H1 (cell line): ENCODE measurements around the gene RFX5. TPM values are rescaled to one million over a fixed set of nuclear protein-coding genes. Genes with fewer than 3 reads are reported as not detected.

Experiments used
- FOSL1 ChIP-seq: IDR thresholded peaks from 2 replicates; pipeline ENCODE4 v1.6.1; 2011; ENCODE audit warnings: mild to moderate bottlenecking, low read depth, low read length, moderate library complexity; ENCODE audit not compliant: insufficient read depth
- MAX ChIP-seq: IDR thresholded peaks from 2 replicates; pipeline ENCODE4 v1.6.1; 2012; ENCODE audit warnings: inconsistent platforms
- NRF1 ChIP-seq: IDR thresholded peaks from 2 replicates; pipeline ENCODE4 v1.6.1; 2011; ENCODE audit warnings: mild to moderate bottlenecking, low read depth, low read length, improper control_type of control experiment
- SP1 ChIP-seq: IDR thresholded peaks from 2 replicates; pipeline ENCODE4 v1.6.1; 2011; ENCODE audit warnings: low read depth, low read length
- polyA plus RNA-seq, 7 experiments: library from polyadenylated mRNA; depleted of rRNA in 3 of 7; stranded (reverse) in 5 of 7; unstranded in 2 of 7; fragments of >200 nt in 5 of 7; fragments of 200-250 nt in 2 of 7; gene quantifications; 1 replicate in 5 of 7; 2 replicates in 1 of 7; 4 replicates in 1 of 7; pipeline versions ENCODE4 v1.2.1 to v1.2.3, GENCODE V29; 2011 to 2013; ENCODE audit warnings: missing spikeins in 2 of 7, mixed read lengths in 2 of 7
- total RNA-seq: library from RNA; stranded (reverse); fragmentation: NEBNext Ultra II Directional; extraction: Animal tissue kit (Norgen Biotek cat#: 25700); gene quantifications from 2 replicates; pipeline ENCODE4 v1.2.1, GENCODE V29; 2021

RFX5 gene
- total and polyA plus RNA-seq, 2 of the 8 experiments (the other 6 are each of a cell fraction or from before 2014, with no cell fraction given), result 27.8 to 59.7 TPM

- TF ChIP-seq MAX, result no peak
- no peak for TF ChIP-seq SP1
- no peak for TF ChIP-seq FOSL1
- TF ChIP-seq NRF1, result no peak
- TF ChIP-seq, all 59 proteins: peak for 0
Observed at GRCh38 chr1:151373196-151373595, 26.1 kb upstream of the RFX5 start (continued).
